Hematopoietic multipotent progenitor cell treated with erythropoietin and hydrocortisone succinate and interleukin-3 and kit ligand, for 17 days (in vitro differentiated cells): ENCODE measurements around the gene TMCO1.
"Not testable (repeated sequence)": the region's sequence is repeated elsewhere in the genome, so short reads cannot be mapped to it uniquely, and the experiment has no call there.

Experiments
- DNase-seq: peaks from one replicate; pipeline ENCODE4 v3.0.0-alpha.2; 2015; ENCODE audit warnings: low spot score

Gene TMCO1

GRCh38 chr1:165686121-165686970 lies 82.3 kb downstream of the TMCO1 start:
- DNase-seq: peak; percentile 31

GRCh38 chr1:165683848-165684485 lies 84.7 kb downstream of the TMCO1 start:
- no peak for DNase-seq

- not testable (repeated sequence) for DNase-seq
Measured at GRCh38 chr1:165680773-165681172, 87.9 kb downstream of the TMCO1 start.

- DNase-seq: no peak
Measured at GRCh38 chr1:165680303-165680702, 88.4 kb downstream of the TMCO1 start.

- peak; percentile 29 for DNase-seq
Measured at GRCh38 chr1:165679282-165680036, 89.2 kb downstream of the TMCO1 start.

- no peak for DNase-seq
Measured at GRCh38 chr1:165678509-165678908, 90.2 kb downstream of the TMCO1 start.
